KMS-11 (cell line): ENCODE results near the gene SLC17A9.
A peak's percentile ranks its signal among the peaks of the same experiment; 100 is the strongest.

Experiments used
- H2AFZ ChIP-seq: fragments of 200-600 bp; sonication (generic); 2 replicates; pipeline ENCODE4 v1.6.1; 2016; ENCODE audit warnings: antibody characterized with exemption, mixed run types, low read depth
- H3K27ac ChIP-seq: fragments of 200-600 bp; sonication (generic); 2 replicates; pipeline ENCODE4 v1.6.1; 2016; ENCODE audit warnings: mild to moderate bottlenecking, mixed run types
- H3K27me3 ChIP-seq: fragments of 200-600 bp; sonication (generic); 2 replicates; pipeline ENCODE4 v1.6.1; 2017; ENCODE audit warnings: mild to moderate bottlenecking, low read depth, mixed run types, moderate library complexity; ENCODE audit not compliant: insufficient read depth
- H3K36me3 ChIP-seq: fragments of 200-600 bp; sonication (generic); 2 replicates; pipeline ENCODE4 v1.6.1; 2017; ENCODE audit warnings: mild to moderate bottlenecking, mixed run types; ENCODE audit not compliant: insufficient read depth
- H3K4me1 ChIP-seq: fragments of 200-600 bp; sonication (generic); 2 replicates; pipeline ENCODE4 v1.6.1; 2016; ENCODE audit warnings: mild to moderate bottlenecking, low read depth, mixed run types; ENCODE audit not compliant: poor library complexity, severe bottlenecking
- H3K4me2 ChIP-seq: fragments of 200-600 bp; sonication (generic); 2 replicates; pipeline ENCODE4 v1.7.0; 2016; ENCODE audit warnings: mild to moderate bottlenecking, mixed run types
- H3K4me3 ChIP-seq: fragments of 200-600 bp; sonication (generic); IDR thresholded peaks from 2 replicates; pipeline ENCODE4 v1.6.1; 2017; ENCODE audit warnings: low read depth, low read length, mixed read lengths; ENCODE audit not compliant: insufficient read depth
- H3K79me2 ChIP-seq: fragments of 200-600 bp; sonication (generic); 2 replicates; pipeline ENCODE4 v1.6.1; 2016; ENCODE audit warnings: low read depth, mixed run types; ENCODE audit not compliant: insufficient read depth
- H3K9ac ChIP-seq: fragments of 200-600 bp; sonication (generic); 2 replicates; pipeline ENCODE4 v1.6.1; 2016; ENCODE audit warnings: mild to moderate bottlenecking, mixed run types
- H4K20me1 ChIP-seq: fragments of 200-600 bp; sonication (generic); 2 replicates; pipeline ENCODE4 v1.6.1; 2016; ENCODE audit warnings: mild to moderate bottlenecking, mixed run types; ENCODE audit not compliant: insufficient read depth
- CTCF ChIP-seq: fragments of 200-600 bp; sonication (generic); conservative IDR thresholded peaks from 2 replicates; pipeline ENCODE4 v1.6.1; 2017; ENCODE audit warnings: low read depth, mild to moderate bottlenecking, antibody characterized with exemption, low read length, moderate library complexity, mixed read lengths

SLC17A9 gene

GRCh38 chr20:62923669-62924441 lies 28.7 kb upstream of the SLC17A9 start:
- H3K79me2 ChIP-seq = peaks cover 94% of the 10 kb centered on the region
- TF ChIP-seq CTCF = no peak
- H4K20me1 ChIP-seq = peaks cover 63% of the 10 kb centered on the region
- peak overlapping the region; percentile 89 for H3K4me2 ChIP-seq
- H3K36me3 ChIP-seq = no peaks in the 10 kb centered on the region
- no peak overlapping the region for H3K4me3 ChIP-seq
- no peak overlapping the region for H3K27ac ChIP-seq
- peaks cover 73% of the 10 kb centered on the region for H3K4me1 ChIP-seq
- no peak overlapping the region for H2AFZ ChIP-seq
- H3K9ac ChIP-seq = no peak overlapping the region
- H3K27me3 ChIP-seq = no peaks in the 10 kb centered on the region

GRCh38 chr20:62924442-62925075 lies 27.9 kb upstream of the SLC17A9 start:
- no peak for TF ChIP-seq CTCF
- Histone ChIP-seq H3K27ac (peak overlapping the region; percentile 88; the same call in 1 of the 2 replicates), H4K20me1 (peaks cover 56% of the 10 kb centered on the region), H3K9ac (peak overlapping the region; percentile 85; the same call in 1 of the 2 replicates), H3K4me3 (no peak overlapping the region), H3K27me3 (no peaks in the 10 kb centered on the region), H3K4me2 (peak overlapping the region; percentile 89), H3K36me3 (no peaks in the 10 kb centered on the region), H3K79me2 (peaks cover 92% of the 10 kb centered on the region), H2AFZ (no peak overlapping the region), H3K4me1 (peaks cover 66% of the 10 kb centered on the region)

GRCh38 chr20:62925076-62925419 lies 27.5 kb upstream of the SLC17A9 start:
- H3K4me3 ChIP-seq = no peak overlapping the region
- H3K27ac ChIP-seq = peak overlapping the region; percentile 88
- no peak for TF ChIP-seq CTCF
- H3K79me2 ChIP-seq = peaks cover 92% of the 10 kb centered on the region
- H3K9ac ChIP-seq = peak overlapping the region; percentile 85; the same call in 1 of the 2 replicates
- H3K27me3 ChIP-seq = no peaks in the 10 kb centered on the region
- peaks cover 51% of the 10 kb centered on the region for H4K20me1 ChIP-seq
- H3K4me2 ChIP-seq = peak overlapping the region; percentile 89
- no peak overlapping the region for H2AFZ ChIP-seq
- no peaks in the 10 kb centered on the region for H3K36me3 ChIP-seq
- H3K4me1 ChIP-seq = peaks cover 61% of the 10 kb centered on the region

GRCh38 chr20:62925420-62926228 lies 26.9 kb upstream of the SLC17A9 start:
- H3K27ac ChIP-seq = peak overlapping the region; percentile 88
- peaks cover 55% of the 10 kb centered on the region for H3K4me1 ChIP-seq
- peak overlapping the region; percentile 85 for H3K9ac ChIP-seq
- peak overlapping the region; percentile 89 for H3K4me2 ChIP-seq
- no peak for TF ChIP-seq CTCF
- no peaks in the 10 kb centered on the region for H3K36me3 ChIP-seq
- H2AFZ ChIP-seq = peak overlapping the region; percentile 42
- peaks cover 92% of the 10 kb centered on the region for H3K79me2 ChIP-seq
- H4K20me1 ChIP-seq = peaks cover 52% of the 10 kb centered on the region
- no peak overlapping the region for H3K4me3 ChIP-seq
- no peaks in the 10 kb centered on the region for H3K27me3 ChIP-seq
